HL-60 (cell line): ENCODE measurements around the gene DCLK2.
A peak's percentile ranks its signal among the peaks of the same experiment; 100 is the strongest.

ENCODE experiments used
- DNase-seq, 2 experiments: peaks; one replicate each; pipeline ENCODE4 v3.0.0-alpha.2; 2010 to 2020; ENCODE audit warnings: low read depth in 1 of 2, low spot score in 1 of 2
- H3K27ac ChIP-seq: fragments of 250-450 bp; sonication (Bioruptor Pico); replicated peaks from 2 replicates; pipeline ENCODE4 v1.5.1; 2020; ENCODE audit warnings: mild to moderate bottlenecking, moderate library complexity
- H3K27me3 ChIP-seq: fragments of 250-450 bp; sonication (Bioruptor Pico); 2 replicates; pipeline ENCODE4 v1.5.1; 2021; ENCODE audit warnings: mild to moderate bottlenecking, moderate library complexity; ENCODE audit not compliant: insufficient read depth, poor library complexity, severe bottlenecking
- H3K4me3 ChIP-seq: replicated peaks from 2 replicates; pipeline ENCODE4 v1.5.1; 2011; ENCODE audit warnings: mild to moderate bottlenecking, control low read depth, low read length; ENCODE audit not compliant: insufficient read depth
- GABPA ChIP-seq: IDR thresholded peaks from 2 replicates; pipeline ENCODE4 v1.6.1; 2012; ENCODE audit warnings: low read depth
- POLR2AphosphoS5 ChIP-seq: IDR thresholded peaks from 2 replicates; pipeline ENCODE4 v1.6.1; 2012; ENCODE audit warnings: low read depth
- REST ChIP-seq: IDR thresholded peaks from 2 replicates; pipeline ENCODE4 v1.6.1; 2012; ENCODE audit warnings: low read depth; ENCODE audit not compliant: insufficient replicate concordance
- SPI1 ChIP-seq: IDR thresholded peaks from 2 replicates; pipeline ENCODE4 v1.6.1; 2012; ENCODE audit warnings: low read depth, mild to moderate bottlenecking, borderline replicate concordance
- TF ChIP-seq, protein P1 (sequence below): IDR thresholded peaks from one replicate; pipeline ENCODE4 v1.5.1; 2011; ENCODE audit warnings: low read length, control low read depth, inconsistent platforms; ENCODE audit not compliant: insufficient read depth

Gene DCLK2

DNA sequence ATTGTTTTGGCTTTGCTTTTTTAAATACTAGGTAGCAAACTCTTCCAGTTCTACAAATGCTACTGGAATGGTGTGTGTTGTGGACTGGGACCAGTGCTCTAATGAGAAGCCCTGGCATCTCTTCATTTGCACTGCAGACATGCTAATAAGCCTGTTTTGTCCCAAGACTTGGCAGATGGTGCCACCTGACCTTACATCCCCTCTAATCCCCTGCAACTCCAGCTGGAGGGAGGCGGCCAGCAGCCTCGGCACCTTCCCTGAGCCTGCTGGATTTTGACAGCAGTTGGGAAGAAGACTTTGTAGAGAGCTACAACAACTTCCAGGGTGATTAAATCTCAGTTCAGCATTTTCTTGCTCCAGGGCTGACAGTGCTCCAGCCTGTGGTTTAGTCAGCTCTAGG lies 200.0 kb downstream of the DCLK2 start:
- no peak for DNase-seq
- no peak overlapping the region for H3K27ac ChIP-seq
- H3K4me3 ChIP-seq: no peak overlapping the region
- TF ChIP-seq, protein P1, sequence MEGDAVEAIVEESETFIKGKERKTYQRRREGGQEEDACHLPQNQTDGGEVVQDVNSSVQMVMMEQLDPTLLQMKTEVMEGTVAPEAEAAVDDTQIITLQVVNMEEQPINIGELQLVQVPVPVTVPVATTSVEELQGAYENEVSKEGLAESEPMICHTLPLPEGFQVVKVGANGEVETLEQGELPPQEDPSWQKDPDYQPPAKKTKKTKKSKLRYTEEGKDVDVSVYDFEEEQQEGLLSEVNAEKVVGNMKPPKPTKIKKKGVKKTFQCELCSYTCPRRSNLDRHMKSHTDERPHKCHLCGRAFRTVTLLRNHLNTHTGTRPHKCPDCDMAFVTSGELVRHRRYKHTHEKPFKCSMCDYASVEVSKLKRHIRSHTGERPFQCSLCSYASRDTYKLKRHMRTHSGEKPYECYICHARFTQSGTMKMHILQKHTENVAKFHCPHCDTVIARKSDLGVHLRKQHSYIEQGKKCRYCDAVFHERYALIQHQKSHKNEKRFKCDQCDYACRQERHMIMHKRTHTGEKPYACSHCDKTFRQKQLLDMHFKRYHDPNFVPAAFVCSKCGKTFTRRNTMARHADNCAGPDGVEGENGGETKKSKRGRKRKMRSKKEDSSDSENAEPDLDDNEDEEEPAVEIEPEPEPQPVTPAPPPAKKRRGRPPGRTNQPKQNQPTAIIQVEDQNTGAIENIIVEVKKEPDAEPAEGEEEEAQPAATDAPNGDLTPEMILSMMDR: no peak
- TF ChIP-seq REST (no peak), GABPA (no peak), POLR2AphosphoS5 (no peak), SPI1 (no peak)
- no peaks in the 10 kb centered on the region for H3K27me3 ChIP-seq

- TF ChIP-seq SPI1: no peak
- TF ChIP-seq, protein P1: no peak
- no peak for TF ChIP-seq GABPA
- TF ChIP-seq POLR2AphosphoS5: no peak
- no peak for TF ChIP-seq REST
- H3K27ac ChIP-seq: no peak overlapping the region
- H3K4me3 ChIP-seq: no peak overlapping the region
- H3K27me3 ChIP-seq: no peaks in the 10 kb centered on the region
- peak; percentile 21 to 33 for DNase-seq
Observed at GRCh38 chr4:150280081-150280895, 202.0 kb downstream of the DCLK2 start.

GRCh38 chr4:150280975-150281374 lies 202.7 kb downstream of the DCLK2 start:
- no peak overlapping the region for H3K27ac ChIP-seq
- no peak overlapping the region for H3K4me3 ChIP-seq
- no peaks in the 10 kb centered on the region for H3K27me3 ChIP-seq
- TF ChIP-seq, protein P1: no peak
- TF ChIP-seq SPI1 (no peak), REST (no peak), GABPA (no peak)
- DNase-seq: no peak
